H1 (cell line): ENCODE measurements around the gene DPP3. TPM values are rescaled to one million over a fixed set of nuclear protein-coding genes. Genes with fewer than 3 reads are reported as not detected.
A peak's percentile ranks its signal among the peaks of the same experiment; 100 is the strongest.

Experiments used
- CTCF ChIA-PET: fragments of 300-600 bp; sonication (Branson Sonifier 250); formaldehyde crosslinking; loops from one replicate; lab custom pipeline; 2021; ENCODE audit not compliant: partially characterized antibody; lab: Charles Lee
- POLR2A ChIA-PET: fragments of 300-600 bp; sonication (Branson Sonifier 250); formaldehyde crosslinking; loops from one replicate; lab custom pipeline; 2021; ENCODE audit warnings: inconsistent platforms; ENCODE audit not compliant: partially characterized antibody; lab: Charles Lee
- DNase-seq, 2 experiments: peaks; one replicate each; pipeline versions ENCODE4 v3.0.0 to v3.0.0-alpha.2; 2010 to 2022; ENCODE audit warnings: low spot score in 2 of 2, low read depth in 1 of 2, mixed read lengths in 1 of 2
- FAIRE-seq: peaks from 2 replicates; lab custom pipeline; 2011; peaks lifted over from hg19 to GRCh38; lab: Jason Lieb, UNC
- H2AFZ ChIP-seq: 2 replicates; pipeline ENCODE4 v1.8.1; 2012; ENCODE audit warnings: low read length, inconsistent platforms
- H2AK5ac ChIP-seq: 2 replicates; pipeline ENCODE4 v1.6.1; 2013; ENCODE audit warnings: low read depth, low read length
- H2BK120ac ChIP-seq: replicated peaks from 2 replicates; pipeline ENCODE3; 2013; ENCODE audit warnings: low read depth, low read length, inconsistent platforms
- H2BK12ac ChIP-seq: 2 replicates; pipeline ENCODE4 v1.6.1; 2013; ENCODE audit warnings: low read depth, low read length
- H2BK15ac ChIP-seq: 2 replicates; pipeline ENCODE4 v1.6.1; 2013; ENCODE audit warnings: low read length
- H2BK20ac ChIP-seq: 2 replicates; pipeline ENCODE4 v1.6.1; 2013; ENCODE audit warnings: low read length
- H2BK5ac ChIP-seq: 2 replicates; pipeline ENCODE4 v1.6.1; 2013; ENCODE audit warnings: low read depth, low read length
- H3K14ac ChIP-seq: 2 replicates; pipeline ENCODE4 v1.6.1; 2013; ENCODE audit warnings: inconsistent platforms; ENCODE audit not compliant: insufficient read length
- H3K18ac ChIP-seq: 2 replicates; pipeline ENCODE4 v1.6.1; 2013; ENCODE audit warnings: low read length; ENCODE audit errors: extremely low read depth
- H3K23ac ChIP-seq: 2 replicates; pipeline ENCODE4 v1.6.1; 2013; ENCODE audit warnings: inconsistent platforms; ENCODE audit not compliant: insufficient read length
- H3K23me2 ChIP-seq: 2 replicates; pipeline ENCODE4 v1.6.1; 2013; ENCODE audit warnings: low read depth, low read length
- H3K27ac ChIP-seq: 2 replicates; pipeline ENCODE4 v1.6.1; 2011; ENCODE audit warnings: low read depth, low read length, inconsistent platforms
- H3K27me3 ChIP-seq, 4 experiments: replicated peaks in 1 of 4; 1 replicate in 1 of 4; 2 replicates in 3 of 4; pipeline versions ENCODE4 v1.6.1 to v1.8.1; 2011 to 2013; ENCODE audit warnings: low read length in 3 of 4, mild to moderate bottlenecking in 3 of 4, inconsistent platforms in 2 of 4, mixed read lengths in 2 of 4, moderate library complexity in 1 of 4; ENCODE audit not compliant: control insufficient read depth in 3 of 4, insufficient read depth in 3 of 4; ENCODE audit errors: extremely low read depth in 1 of 4
- H3K36me3 ChIP-seq, 4 experiments: 2 replicates each; pipeline versions ENCODE4 v1.6.1 to v1.8.1; 2011 to 2013; ENCODE audit warnings: mild to moderate bottlenecking in 4 of 4, low read length in 3 of 4, moderate library complexity in 2 of 4, control low read depth in 1 of 4, inconsistent platforms in 1 of 4; ENCODE audit not compliant: insufficient read depth in 4 of 4, control insufficient read depth in 2 of 4
- H3K4ac ChIP-seq: replicated peaks from 2 replicates; pipeline ENCODE3; 2013; ENCODE audit warnings: low read length, low read depth, mixed read lengths, inconsistent platforms; ENCODE audit not compliant: insufficient read length
- H3K4me1 ChIP-seq, 4 experiments: replicated peaks in 1 of 4; 1 replicate in 1 of 4; 2 replicates in 3 of 4; pipeline versions ENCODE4 v1.6.1 to v1.8.1; 2011 to 2013; ENCODE audit warnings: low read length in 3 of 4, inconsistent platforms in 2 of 4, mixed read lengths in 1 of 4; ENCODE audit not compliant: insufficient read depth in 4 of 4, control insufficient read depth in 3 of 4
- H3K4me2 ChIP-seq, 2 experiments: 2 replicates each; pipeline versions ENCODE4 v1.6.1 to v1.8.1; 2011 to 2013; ENCODE audit warnings: low read depth in 2 of 2, low read length in 2 of 2, control low read depth in 1 of 2, inconsistent platforms in 1 of 2, mild to moderate bottlenecking in 1 of 2; ENCODE audit not compliant: insufficient read depth in 1 of 2
- H3K4me3 ChIP-seq, 4 experiments: fragments of 200-600, 300-600 bp in 1 of 4; sonication (generic), shearing (Covaris generic), sonication (Bioruptor Twin) in 1 of 4; 2 replicates each; pipeline versions ENCODE4 v1.5.1 to v1.8.1; 2011 to 2016; ENCODE audit warnings: low read length in 4 of 4, low read depth in 3 of 4, control low read depth in 2 of 4, inconsistent platforms in 2 of 4, mild to moderate bottlenecking in 2 of 4, mixed read lengths in 1 of 4, moderate library complexity in 1 of 4; ENCODE audit not compliant: insufficient read depth in 2 of 4; ENCODE audit errors: extremely low read depth in 1 of 4
- H3K56ac ChIP-seq: replicated peaks from 2 replicates; pipeline ENCODE3; 2013; ENCODE audit warnings: low read depth, mild to moderate bottlenecking, mixed read lengths, low read length, inconsistent platforms; ENCODE audit not compliant: insufficient read length
- H3K79me1 ChIP-seq: 2 replicates; pipeline ENCODE4 v1.6.1; 2013; ENCODE audit warnings: low read depth, low read length, control low read depth
- H3K79me2 ChIP-seq, 2 experiments: 2 replicates each; pipeline versions ENCODE4 v1.6.1 to v1.8.1; 2012 to 2013; ENCODE audit warnings: low read length in 2 of 2, mild to moderate bottlenecking in 2 of 2, inconsistent platforms in 1 of 2; ENCODE audit not compliant: insufficient read depth in 2 of 2, control insufficient read depth in 1 of 2
- H3K9ac ChIP-seq, 4 experiments: replicated peaks in 1 of 4; 1 replicate in 1 of 4; 2 replicates in 3 of 4; pipeline versions ENCODE4 v1.6.1 to v1.8.1; 2011 to 2013; ENCODE audit warnings: low read depth in 3 of 4, low read length in 3 of 4, control low read depth in 2 of 4, mild to moderate bottlenecking in 2 of 4, moderate library complexity in 2 of 4, inconsistent platforms in 1 of 4; ENCODE audit errors: extremely low read depth in 1 of 4
- H3K9me3 ChIP-seq, 2 experiments: 2 replicates each; pipeline versions ENCODE4 v1.6.1 to v1.8.1; 2012 to 2013; ENCODE audit warnings: mild to moderate bottlenecking in 2 of 2, moderate library complexity in 2 of 2, control low read depth in 1 of 2, inconsistent platforms in 1 of 2, low read depth in 1 of 2, low read length in 1 of 2, mixed read lengths in 1 of 2; ENCODE audit not compliant: insufficient read depth in 2 of 2
- H4K20me1 ChIP-seq, 2 experiments: replicated peaks in 1 of 2; 2 replicates each; pipeline versions ENCODE3 to v1.8.1; 2011 to 2013; ENCODE audit warnings: inconsistent platforms in 2 of 2, low read length in 2 of 2, mild to moderate bottlenecking in 1 of 2; ENCODE audit not compliant: insufficient read depth in 2 of 2, control insufficient read depth in 1 of 2
- H4K5ac ChIP-seq: 2 replicates; pipeline ENCODE4 v1.6.1; 2013; ENCODE audit warnings: low read length, low read depth, mixed read lengths, inconsistent platforms; ENCODE audit not compliant: insufficient read length
- H4K8ac ChIP-seq: 2 replicates; pipeline ENCODE4 v1.8.0; 2013; ENCODE audit warnings: mild to moderate bottlenecking, moderate library complexity, low read length, inconsistent platforms; ENCODE audit not compliant: insufficient read depth; ENCODE audit errors: extremely low read depth
- H4K91ac ChIP-seq: replicated peaks from 2 replicates; pipeline ENCODE3; 2013; ENCODE audit warnings: low read length, mixed read lengths, inconsistent platforms; ENCODE audit not compliant: insufficient read length
- POLR2A ChIP-seq, 2 experiments: IDR thresholded peaks; 1 replicate in 1 of 2; 2 replicates in 1 of 2; pipeline ENCODE4 v1.6.1; 2011; ENCODE audit warnings: low read depth in 2 of 2, low read length in 2 of 2, mild to moderate bottlenecking in 2 of 2; ENCODE audit errors: control extremely low read depth in 1 of 2
- WGBS, 2 experiments: shearing (Covaris generic) in 1 of 2; methylation state at CpG; one replicate each; pipeline versions ENCODE4 v1.1.6 to v1.1.7; 2013 to 2015; ENCODE audit warnings: low lambda C conversion rate in 2 of 2, mixed read lengths in 2 of 2, inconsistent platforms in 1 of 2, low coverage in 1 of 2, missing lambda C conversion rate in 1 of 2; ENCODE audit not compliant: insufficient replicate concordance in 2 of 2, insufficient coverage in 1 of 2, insufficient read length in 1 of 2; ENCODE audit errors: extremely low coverage in 1 of 2, missing lambda C conversion rate in 1 of 2; 5-methylcytosine and 5-hydroxymethylcytosine counted together
- polyA plus RNA-seq, 7 experiments: library from polyadenylated mRNA; depleted of rRNA in 3 of 7; stranded (reverse) in 5 of 7; unstranded in 2 of 7; fragments of >200 nt in 5 of 7; fragments of 200-250 nt in 2 of 7; gene quantifications; 1 replicate in 5 of 7; 2 replicates in 1 of 7; 4 replicates in 1 of 7; pipeline versions ENCODE4 v1.2.1 to v1.2.3, GENCODE V29; 2011 to 2013; ENCODE audit warnings: missing spikeins in 2 of 7, mixed read lengths in 2 of 7
- total RNA-seq: library from RNA; stranded (reverse); fragmentation: NEBNext Ultra II Directional; extraction: Animal tissue kit (Norgen Biotek cat#: 25700); gene quantifications from 2 replicates; pipeline ENCODE4 v1.2.1, GENCODE V29; 2021
- TF ChIP-seq, protein P1 (sequence below): IDR thresholded peaks from 2 replicates; pipeline ENCODE4 v1.6.1; 2011; ENCODE audit warnings: low read depth, mild to moderate bottlenecking, low read length; ENCODE audit not compliant: insufficient read depth

DPP3 gene
- total and polyA plus RNA-seq, 2 of the 8 experiments (the other 6 are each of a cell fraction or from before 2014, with no cell fraction given) = 75.1 to 82.7 TPM

DNA sequence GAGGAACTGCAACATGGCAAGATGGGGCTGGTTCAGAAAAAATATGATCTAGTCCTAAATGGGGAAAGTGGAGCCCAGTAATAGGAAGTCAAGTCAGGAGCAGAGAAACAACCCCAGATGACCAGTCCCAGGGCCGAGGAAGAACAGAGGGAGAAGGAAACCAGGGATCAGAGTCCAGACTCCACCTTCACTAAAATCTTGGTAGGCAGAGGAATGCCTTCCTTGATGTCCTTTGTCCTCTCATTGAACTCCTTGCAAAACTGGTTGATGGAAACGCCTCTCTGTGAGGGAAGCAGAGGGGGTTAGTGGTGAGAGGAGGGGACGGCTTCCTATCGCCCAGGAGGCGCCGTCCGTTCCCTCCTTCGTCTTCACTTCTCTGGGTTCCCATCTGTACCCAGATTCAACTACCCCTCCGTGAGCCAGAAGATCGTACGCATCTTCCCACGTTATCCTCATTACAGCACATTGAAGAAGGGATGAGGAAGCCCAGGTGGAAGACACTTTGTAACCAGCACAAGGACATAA is 42.2 kb upstream of the DPP3 start:
- H3K23me2 ChIP-seq = peaks cover 2% of the 10 kb centered on the region; the same call in 1 of the 2 replicates
- H2BK15ac ChIP-seq = no peak overlapping the region
- peak overlapping the region; percentile 76 to 97 (median 92) for H3K9ac ChIP-seq
- peak overlapping the region; percentile 85 to 98 (median 88) for H3K4me3 ChIP-seq
- peak overlapping the region; percentile 100; the same call in 1 of the 2 replicates for H2AFZ ChIP-seq
- peaks cover 9 to 23% (median 16%) of the 10 kb centered on the region in 4 experiments; a peak in 7 of 8 replicates for H3K36me3 ChIP-seq
- peak overlapping the region; percentile 58 for H3K4ac ChIP-seq
- peak overlapping the region; percentile 98 for H3K27ac ChIP-seq
- H2BK20ac ChIP-seq = peak overlapping the region; percentile 23; the same call in 1 of the 2 replicates
- peaks cover 0 to 5% (median 2%) of the 10 kb centered on the region in 4 experiments; a peak in 2 of 7 replicates for H3K4me1 ChIP-seq
- TF ChIP-seq, protein P1, sequence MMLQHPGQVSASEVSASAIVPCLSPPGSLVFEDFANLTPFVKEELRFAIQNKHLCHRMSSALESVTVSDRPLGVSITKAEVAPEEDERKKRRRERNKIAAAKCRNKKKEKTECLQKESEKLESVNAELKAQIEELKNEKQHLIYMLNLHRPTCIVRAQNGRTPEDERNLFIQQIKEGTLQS = no peak
- peak in 1 of 2 experiments; percentile 23; a peak in 1 of 3 replicates for TF ChIP-seq POLR2A (IDR thresholded peaks at IDR 0.05; ENCODE audit: control extremely low read depth in 1 of 2, low read depth in 2 of 2, low read length in 2 of 2)
- no peak overlapping the region for H4K5ac ChIP-seq
- H3K14ac ChIP-seq = no peak overlapping the region
- no peak overlapping the region for H3K56ac ChIP-seq
- ChIA-PET CTCF (interaction anchor here (0.7 to 13.7 kb wide), 24 partner anchors 8 to 411 kb away, joined by 3 to 259 read pairs (median 6); partner anchors contain the start of genes DPP3 and NPAS4), POLR2A (interaction anchor here (0.8 to 2.3 kb wide), 20 partner anchors 9 to 239 kb away, joined by 3 to 16 read pairs (median 5); partner anchors contain the start of genes DPP3, NPAS4, PELI3 and RBM14)
- H3K18ac ChIP-seq = peak overlapping the region; percentile 48
- H3K79me1 ChIP-seq = peaks cover 3% of the 10 kb centered on the region; the same call in 1 of the 2 replicates
- H3K27me3 ChIP-seq = no peaks in the 10 kb centered on the region
- H4K91ac ChIP-seq = peak overlapping the region; percentile 63
- H4K8ac ChIP-seq = peak overlapping the region; percentile 92; the same call in 1 of the 2 replicates
- peak overlapping the region; percentile 95 for H2BK5ac ChIP-seq
- H2BK120ac ChIP-seq = no peak overlapping the region
- peak overlapping the region; percentile 77 to 86 for H3K4me2 ChIP-seq
- H3K79me2 ChIP-seq = peaks cover 0 to 7% of the 10 kb centered on the region in 2 experiments; a peak in 2 of 4 replicates
- 10% methylated on average over 10 of the region's 12 CpGs; no CpG with 5 or more reads in 1 of the 2 experiments for WGBS, 2 experiments
- no peak overlapping the region for H3K23ac ChIP-seq
- H2AK5ac ChIP-seq = no peak overlapping the region
- no peak for DNase-seq
- peaks cover 3 to 7% of the 10 kb centered on the region in 2 experiments for H3K9me3 ChIP-seq
- H2BK12ac ChIP-seq = peak overlapping the region; percentile 80; the same call in 1 of the 2 replicates
- FAIRE-seq = no peak
- peaks cover 0 to 1% of the 10 kb centered on the region in 2 experiments for H4K20me1 ChIP-seq
